HEK293 (cell line): Measurements from ENCODE around the gene PRKG1.
A peak's percentile ranks its signal among the peaks of the same experiment; 100 is the strongest.

Experiments
- CTCF ChIA-PET: fragments of 350-600 bp; formaldehyde crosslinking; extraction: SDS; loops from one replicate; lab custom pipeline; 2021; ENCODE audit warnings: antibody characterized with exemption; lab: Yijun Ruan, JAX
- POLR2A ChIA-PET: fragments of 300-600 bp; formaldehyde crosslinking; extraction: SDS; loops from one replicate; lab custom pipeline; 2020; ENCODE audit warnings: antibody characterized with exemption, inconsistent platforms; lab: Yijun Ruan, JAX
- H3K27ac ChIP-seq: fragments of 200-500 bp; sonication (Bioruptor generic); 2 replicates; pipeline ENCODE4 v1.5.1; 2014; ENCODE audit warnings: low read depth, low read length, control low read depth, inconsistent platforms; ENCODE audit errors: extremely low read depth
- H3K36me3 ChIP-seq, 2 experiments: fragments of 200-500 bp in 1 of 2; sonication (Bioruptor generic) in 1 of 2; 1 replicate in 1 of 2; 2 replicates in 1 of 2; pipeline ENCODE4 v1.5.1; 2014 to 2017; ENCODE audit warnings: inconsistent platforms in 2 of 2, low read length in 2 of 2; ENCODE audit not compliant: control insufficient read depth in 2 of 2, insufficient read depth in 1 of 2
- H3K4me1 ChIP-seq: fragments of 200-500 bp; sonication (Bioruptor generic); 2 replicates; pipeline ENCODE4 v1.5.1; 2014; ENCODE audit warnings: mild to moderate bottlenecking, low read length, inconsistent platforms; ENCODE audit not compliant: control insufficient read depth, insufficient read depth
- H3K4me3 ChIP-seq: 2 replicates; pipeline ENCODE4 v1.5.1; 2011; ENCODE audit warnings: low read depth, mild to moderate bottlenecking, control low read depth, low read length, moderate library complexity
- H3K9me3 ChIP-seq: fragments of 200-500 bp; sonication (Bioruptor generic); 2 replicates; pipeline ENCODE4 v1.5.1; 2014; ENCODE audit warnings: low read depth, low read length, inconsistent platforms; ENCODE audit not compliant: control insufficient read depth, insufficient read depth
- MEIS1 ChIP-seq: sonication (generic); formaldehyde crosslinking; IDR thresholded peaks from 2 replicates; pipeline ENCODE4 v1.8.1; 2022; ENCODE audit warnings: missing genetic modification reagents, mild to moderate bottlenecking, borderline replicate concordance
- MZF1 ChIP-seq: fragments of 450-650 bp; formaldehyde crosslinking; IDR thresholded peaks from 2 replicates; pipeline ENCODE4 v1.5.1; 2017; ENCODE audit warnings: missing biosample characterization, missing genetic modification characterization, borderline replicate concordance
- ZFP3 ChIP-seq: fragments of 450-650 bp; formaldehyde crosslinking; IDR thresholded peaks from 2 replicates; pipeline ENCODE4 v1.5.1; 2016; ENCODE audit warnings: low read depth, missing biosample characterization, missing genetic modification characterization
- ZFP69B ChIP-seq: fragments of 450-650 bp; formaldehyde crosslinking; IDR thresholded peaks from 2 replicates; pipeline ENCODE4 v1.5.1; 2016; ENCODE audit warnings: missing biosample characterization, missing genetic modification characterization
- ZNF133 ChIP-seq: fragments of 450-650 bp; formaldehyde crosslinking; IDR thresholded peaks from 2 replicates; pipeline ENCODE4 v1.5.1; 2016; ENCODE audit warnings: missing biosample characterization, missing genetic modification characterization
- ZNF138 ChIP-seq: fragments of 450-650 bp; formaldehyde crosslinking; IDR thresholded peaks from 2 replicates; pipeline ENCODE4 v1.5.1; 2016; ENCODE audit warnings: missing biosample characterization, missing genetic modification characterization, borderline replicate concordance
- ZNF214 ChIP-seq: fragments of 450-650 bp; formaldehyde crosslinking; IDR thresholded peaks from 2 replicates; pipeline ENCODE4 v1.5.1; 2017; ENCODE audit warnings: missing biosample characterization, mild to moderate bottlenecking, missing genetic modification characterization, borderline replicate concordance
- ZNF274 ChIP-seq, 2 experiments: fragments of 200-500 bp in 1 of 2; fragments of 450-650 bp in 1 of 2; sonication (Bioruptor generic) in 1 of 2; formaldehyde crosslinking in 1 of 2; IDR thresholded peaks; 2 replicates each; pipeline versions ENCODE4 v1.5.1 to v1.6.1; 2014 to 2016; ENCODE audit warnings: borderline replicate concordance in 1 of 2, inconsistent platforms in 1 of 2, low read length in 1 of 2, missing biosample characterization in 1 of 2, missing genetic modification characterization in 1 of 2
- ZNF37A ChIP-seq: fragments of 450-650 bp; IDR thresholded peaks from 2 replicates; pipeline ENCODE4 v1.5.1; 2018; ENCODE audit warnings: missing biosample characterization, missing genetic modification characterization
- ZNF623 ChIP-seq: fragments of 450-650 bp; formaldehyde crosslinking; IDR thresholded peaks from 2 replicates; pipeline ENCODE4 v1.5.1; 2016; ENCODE audit warnings: missing biosample characterization, missing genetic modification characterization
- ZNF654 ChIP-seq: fragments of 450-650 bp; formaldehyde crosslinking; IDR thresholded peaks from 2 replicates; pipeline ENCODE4 v1.5.1; 2016; ENCODE audit warnings: low read depth, missing biosample characterization, missing genetic modification characterization
- ZNF777 ChIP-seq: fragments of 450-650 bp; formaldehyde crosslinking; IDR thresholded peaks from 2 replicates; pipeline ENCODE4 v1.5.1; 2017; ENCODE audit warnings: missing biosample characterization, missing genetic modification characterization, borderline replicate concordance
- ZNF791 ChIP-seq: fragments of 450-650 bp; formaldehyde crosslinking; IDR thresholded peaks from 2 replicates; pipeline ENCODE4 v1.5.1; 2016; ENCODE audit warnings: missing biosample characterization, missing genetic modification characterization
- TF ChIP-seq, protein P1 (sequence below): fragments of 450-650 bp; formaldehyde crosslinking; IDR thresholded peaks from 2 replicates; pipeline ENCODE4 v1.5.1; 2017; ENCODE audit warnings: missing biosample characterization, missing genetic modification characterization
- TF ChIP-seq, protein P2 (sequence below): fragments of 450-650 bp; formaldehyde crosslinking; IDR thresholded peaks from 2 replicates; pipeline ENCODE4 v1.5.1; 2016; ENCODE audit warnings: missing biosample characterization, missing genetic modification characterization
- TF ChIP-seq, protein P3 (sequence below): sonication (generic); formaldehyde crosslinking; IDR thresholded peaks from 2 replicates; pipeline ENCODE4 v1.8.1; 2022; ENCODE audit warnings: mild to moderate bottlenecking, moderate library complexity, missing genetic modification reagents
- TF ChIP-seq, protein P4 (sequence below): fragments of 450-650 bp; formaldehyde crosslinking; optimal IDR thresholded peaks from 2 replicates; pipeline ENCODE3; 2016; ENCODE audit warnings: missing biosample characterization, mild to moderate bottlenecking, missing genetic modification characterization
- TF ChIP-seq, protein P5 (sequence below): fragments of 450-650 bp; formaldehyde crosslinking; IDR thresholded peaks from 2 replicates; pipeline ENCODE4 v1.5.1; 2016; ENCODE audit warnings: missing biosample characterization, missing genetic modification characterization

PRKG1 gene

DNA sequence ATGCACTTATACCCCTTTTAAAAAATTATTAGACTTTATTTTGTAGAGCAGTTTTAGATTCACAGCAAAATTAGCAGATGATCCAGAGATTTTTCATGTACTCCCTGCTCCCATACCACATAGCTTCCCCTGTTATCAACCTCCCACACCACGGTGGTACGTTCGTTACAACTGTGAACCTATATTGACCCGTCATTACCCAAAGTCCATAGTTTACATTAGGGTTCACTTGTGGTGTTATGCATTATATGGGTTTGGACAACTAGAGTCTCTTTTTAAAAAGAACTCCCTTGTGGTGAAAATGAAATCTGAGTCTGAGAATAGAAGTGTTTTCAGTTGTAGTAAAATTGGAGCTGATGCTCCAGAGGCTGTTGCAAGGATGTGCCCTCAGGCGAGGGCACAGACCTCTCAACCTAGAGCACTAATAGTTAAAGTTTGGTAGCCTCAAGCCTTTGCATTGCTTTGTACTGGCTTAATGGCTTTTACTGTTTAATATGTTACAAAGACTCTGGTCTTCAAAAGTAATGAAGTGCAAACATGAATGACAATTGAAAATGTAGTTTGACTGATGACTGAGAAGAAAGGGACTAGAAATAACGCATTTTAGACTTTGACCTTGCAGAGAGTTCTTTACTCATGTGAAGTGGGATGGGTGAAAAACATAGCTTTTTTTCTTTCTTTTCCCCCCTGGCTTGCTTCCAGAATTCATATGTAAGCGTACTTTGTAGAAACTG, 655.7 kb downstream of the PRKG1 start:
- ChIA-PET POLR2A (no interaction called here), CTCF (no interaction called here)
- Histone ChIP-seq H3K36me3 (no peaks in the 10 kb centered on the region), H3K4me3 (no peak overlapping the region), H3K4me1 (no peaks in the 10 kb centered on the region), H3K9me3 (no peaks in the 10 kb centered on the region), H3K27ac (no peak overlapping the region)
- TF ChIP-seq ZNF214 (tag by site-specific recombination): no peak
- TF ChIP-seq, protein P1, sequence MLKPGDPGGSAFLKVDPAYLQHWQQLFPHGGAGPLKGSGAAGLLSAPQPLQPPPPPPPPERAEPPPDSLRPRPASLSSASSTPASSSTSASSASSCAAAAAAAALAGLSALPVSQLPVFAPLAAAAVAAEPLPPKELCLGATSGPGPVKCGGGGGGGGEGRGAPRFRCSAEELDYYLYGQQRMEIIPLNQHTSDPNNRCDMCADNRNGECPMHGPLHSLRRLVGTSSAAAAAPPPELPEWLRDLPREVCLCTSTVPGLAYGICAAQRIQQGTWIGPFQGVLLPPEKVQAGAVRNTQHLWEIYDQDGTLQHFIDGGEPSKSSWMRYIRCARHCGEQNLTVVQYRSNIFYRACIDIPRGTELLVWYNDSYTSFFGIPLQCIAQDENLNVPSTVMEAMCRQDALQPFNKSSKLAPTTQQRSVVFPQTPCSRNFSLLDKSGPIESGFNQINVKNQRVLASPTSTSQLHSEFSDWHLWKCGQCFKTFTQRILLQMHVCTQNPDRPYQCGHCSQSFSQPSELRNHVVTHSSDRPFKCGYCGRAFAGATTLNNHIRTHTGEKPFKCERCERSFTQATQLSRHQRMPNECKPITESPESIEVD: peak; percentile 36; the same call in 1 of the 2 replicates

DNA sequence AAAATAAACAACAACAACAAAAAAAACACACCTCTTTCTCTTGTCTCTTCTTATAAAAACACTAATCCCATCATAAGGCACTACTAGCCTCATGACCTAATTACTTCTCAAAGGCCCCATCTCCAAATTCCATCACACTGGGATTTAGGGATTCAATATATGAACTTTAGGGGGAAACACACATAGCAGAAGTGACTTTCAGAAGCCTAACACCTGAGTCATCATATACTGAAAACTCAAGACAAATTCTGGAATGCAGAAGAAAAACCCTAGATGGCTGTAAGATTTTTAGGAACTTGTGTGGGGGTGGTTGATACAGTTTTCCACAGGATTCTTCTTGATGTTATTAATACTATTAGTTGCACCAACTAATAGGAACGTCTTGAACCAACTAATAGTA, 658.8 kb downstream of the PRKG1 start:
- ChIA-PET CTCF (no interaction called here), POLR2A (no interaction called here)
- Histone ChIP-seq H3K27ac (no peak overlapping the region), H3K4me1 (no peaks in the 10 kb centered on the region), H3K9me3 (no peaks in the 10 kb centered on the region), H3K4me3 (no peak overlapping the region), H3K36me3 (no peaks in the 10 kb centered on the region)
- TF ChIP-seq ZNF274 (IDR thresholded peaks at IDR 0.05; ENCODE audit: low read length) (no peak), ZNF274 (tag by site-specific recombination; IDR thresholded peaks at IDR 0.05; ENCODE audit: borderline replicate concordance) (no peak), ZNF654 (no peak), ZNF133 (tag by site-specific recombination) (no peak), ZNF138 (tag by site-specific recombination) (no peak), ZNF37A (tag by site-specific recombination) (no peak), MEIS1 (no peak), ZNF623 (no peak), ZNF791 (no peak), ZFP69B (tag by site-specific recombination) (no peak), MZF1 (tag by site-specific recombination) (no peak), ZFP3 (tag by site-specific recombination) (no peak), ZNF777 (no peak)
- TF ChIP-seq, protein P2, sequence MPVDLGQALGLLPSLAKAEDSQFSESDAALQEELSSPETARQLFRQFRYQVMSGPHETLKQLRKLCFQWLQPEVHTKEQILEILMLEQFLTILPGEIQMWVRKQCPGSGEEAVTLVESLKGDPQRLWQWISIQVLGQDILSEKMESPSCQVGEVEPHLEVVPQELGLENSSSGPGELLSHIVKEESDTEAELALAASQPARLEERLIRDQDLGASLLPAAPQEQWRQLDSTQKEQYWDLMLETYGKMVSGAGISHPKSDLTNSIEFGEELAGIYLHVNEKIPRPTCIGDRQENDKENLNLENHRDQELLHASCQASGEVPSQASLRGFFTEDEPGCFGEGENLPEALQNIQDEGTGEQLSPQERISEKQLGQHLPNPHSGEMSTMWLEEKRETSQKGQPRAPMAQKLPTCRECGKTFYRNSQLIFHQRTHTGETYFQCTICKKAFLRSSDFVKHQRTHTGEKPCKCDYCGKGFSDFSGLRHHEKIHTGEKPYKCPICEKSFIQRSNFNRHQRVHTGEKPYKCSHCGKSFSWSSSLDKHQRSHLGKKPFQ: no peak
- TF ChIP-seq, protein P3, sequence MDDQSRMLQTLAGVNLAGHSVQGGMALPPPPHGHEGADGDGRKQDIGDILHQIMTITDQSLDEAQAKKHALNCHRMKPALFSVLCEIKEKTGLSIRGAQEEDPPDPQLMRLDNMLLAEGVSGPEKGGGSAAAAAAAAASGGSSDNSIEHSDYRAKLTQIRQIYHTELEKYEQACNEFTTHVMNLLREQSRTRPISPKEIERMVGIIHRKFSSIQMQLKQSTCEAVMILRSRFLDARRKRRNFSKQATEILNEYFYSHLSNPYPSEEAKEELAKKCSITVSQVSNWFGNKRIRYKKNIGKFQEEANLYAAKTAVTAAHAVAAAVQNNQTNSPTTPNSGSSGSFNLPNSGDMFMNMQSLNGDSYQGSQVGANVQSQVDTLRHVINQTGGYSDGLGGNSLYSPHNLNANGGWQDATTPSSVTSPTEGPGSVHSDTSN (CRISPR knock-in tag): no peak
- TF ChIP-seq, protein P4, sequence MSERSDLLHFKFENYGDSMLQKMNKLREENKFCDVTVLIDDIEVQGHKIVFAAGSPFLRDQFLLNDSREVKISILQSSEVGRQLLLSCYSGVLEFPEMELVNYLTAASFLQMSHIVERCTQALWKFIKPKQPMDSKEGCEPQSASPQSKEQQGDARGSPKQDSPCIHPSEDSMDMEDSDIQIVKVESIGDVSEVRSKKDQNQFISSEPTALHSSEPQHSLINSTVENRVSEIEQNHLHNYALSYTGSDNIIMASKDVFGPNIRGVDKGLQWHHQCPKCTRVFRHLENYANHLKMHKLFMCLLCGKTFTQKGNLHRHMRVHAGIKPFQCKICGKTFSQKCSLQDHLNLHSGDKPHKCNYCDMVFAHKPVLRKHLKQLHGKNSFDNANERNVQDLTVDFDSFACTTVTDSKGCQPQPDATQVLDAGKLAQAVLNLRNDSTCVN (tag by site-specific recombination): no peak
- TF ChIP-seq, protein P5, sequence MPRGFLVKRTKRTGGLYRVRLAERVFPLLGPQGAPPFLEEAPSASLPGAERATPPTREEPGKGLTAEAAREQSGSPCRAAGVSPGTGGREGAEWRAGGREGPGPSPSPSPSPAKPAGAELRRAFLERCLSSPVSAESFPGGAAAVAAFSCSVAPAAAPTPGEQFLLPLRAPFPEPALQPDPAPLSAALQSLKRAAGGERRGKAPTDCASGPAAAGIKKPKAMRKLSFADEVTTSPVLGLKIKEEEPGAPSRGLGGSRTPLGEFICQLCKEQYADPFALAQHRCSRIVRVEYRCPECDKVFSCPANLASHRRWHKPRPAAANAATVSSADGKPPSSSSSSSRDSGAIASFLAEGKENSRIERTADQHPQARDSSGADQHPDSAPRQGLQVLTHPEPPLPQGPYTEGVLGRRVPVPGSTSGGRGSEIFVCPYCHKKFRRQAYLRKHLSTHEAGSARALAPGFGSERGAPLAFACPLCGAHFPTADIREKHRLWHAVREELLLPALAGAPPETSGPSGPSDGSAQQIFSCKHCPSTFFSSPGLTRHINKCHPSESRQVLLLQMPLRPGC: no peak
